ENCODE results near the gene SAP130. TPM values are rescaled to one million over a fixed set of nuclear protein-coding genes. Genes with fewer than 3 reads are reported as not detected.

SAP130 gene
- total and polyA plus RNA-seq, 2 of the 4 experiments (the other 2 are of a cell fraction), result 6.1 to 17.1 TPM

DNA sequence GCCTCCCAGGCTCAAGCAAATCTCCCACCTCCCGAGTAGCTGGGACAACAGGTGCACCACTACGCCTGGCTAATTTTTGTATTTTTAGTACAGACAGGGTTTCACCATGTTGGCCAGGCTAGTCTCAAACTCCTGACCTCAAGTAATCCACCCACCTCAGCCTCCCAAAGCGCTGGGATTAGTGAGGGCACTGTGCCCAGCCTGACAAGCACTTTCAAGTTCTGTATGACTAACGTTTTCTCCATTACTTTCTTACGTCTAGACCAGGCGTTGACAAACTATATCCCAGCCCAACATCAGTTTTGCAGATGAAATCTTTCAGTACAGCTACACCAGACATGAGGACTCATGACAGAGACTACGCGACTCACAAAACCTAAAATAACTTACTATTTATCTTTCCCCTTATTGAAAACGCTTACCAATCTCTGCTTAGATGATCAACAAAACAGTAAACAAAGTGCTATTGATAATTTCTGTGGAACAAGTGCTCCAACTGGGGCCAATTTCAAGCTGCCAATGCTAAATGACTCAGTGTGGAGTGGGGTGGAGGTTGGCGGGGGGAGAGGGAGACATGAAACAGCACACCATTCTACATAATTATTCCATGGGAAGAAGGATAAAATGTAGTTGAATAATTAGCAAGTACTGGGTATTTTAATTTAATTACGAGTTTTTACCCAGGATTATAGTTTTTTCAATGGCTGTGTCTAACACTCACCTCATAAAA, 59.1 kb downstream of the SAP130 start:
- intact Hi-C loops (cut with micrococcal nuclease), result no loop called here
- no peak overlapping the region for H3K18ac ChIP-seq (ENCODE audit: low read depth, low read length)
- H2BK120ac ChIP-seq (ENCODE audit: low read depth, low read length), result no peak overlapping the region
- H4K20me1 ChIP-seq (ENCODE audit: insufficient read depth, low read length), result no peaks in the 10 kb centered on the region; the same call in 1 of the 2 replicates
- H2BK20ac ChIP-seq (ENCODE audit: low read depth, low read length), result no peak overlapping the region
- in situ Hi-C loops (cut with MboI; ENCODE audit: low sequenced_read_pairs), result no loop called here
- no peak overlapping the region for H3K23ac ChIP-seq (ENCODE audit: low read depth, low read length)
- ChIA-PET POLR2A (ENCODE audit: unreplicated experiment) (no interaction called here), CTCF (no interaction called here)
- H4K91ac ChIP-seq (ENCODE audit: insufficient read depth, low read depth, low read length), result no peak overlapping the region
- dilution Hi-C loops (cut with HindIII; ENCODE audit: low sequenced_read_pairs, unreplicated experiment), result no loop called here
- H3K36me3 ChIP-seq (ENCODE audit: control insufficient read depth, insufficient read depth, low read length), result peaks cover 18% of the 10 kb centered on the region
- no peak overlapping the region for H3K4me3 ChIP-seq (ENCODE audit: insufficient read depth, low read depth, low read length)
- no peak overlapping the region for H3K9ac ChIP-seq (ENCODE audit: low read depth, low read length)
- no peaks in the 10 kb centered on the region for H3K9me1 ChIP-seq (ENCODE audit: insufficient read depth, low read length)
- H2AFZ ChIP-seq (replicated peaks; ENCODE audit: low read length, poor library complexity), result no peak overlapping the region
- H3K14ac ChIP-seq (replicated peaks; ENCODE audit: low read depth, low read length), result no peak overlapping the region
- WGBS, 2 experiments (ENCODE audit: extremely low coverage in 2 of 2, insufficient read length in 1 of 2), result 93 to 100% methylated on average over 1 to 4 of the region's 11 CpGs
- no peaks in the 10 kb centered on the region for H3K9me3 ChIP-seq (ENCODE audit: control insufficient read depth, insufficient read depth, low read length)
- H3K79me1 ChIP-seq (ENCODE audit: low read depth in 1 of 2, low read length in 2 of 2), result no peaks in the 10 kb centered on the region; a peak in 1 of 4 replicates
- no peaks in the 10 kb centered on the region for H3K4me1 ChIP-seq (ENCODE audit: control insufficient read depth, insufficient read depth, low read length)
- no peak overlapping the region for H3K4ac ChIP-seq (ENCODE audit: low read depth, low read length)
- no peak overlapping the region for H3K4me2 ChIP-seq (ENCODE audit: low read depth, low read length)
- no peak overlapping the region for H4K8ac ChIP-seq (ENCODE audit: low read depth in 2 of 2, low read length in 2 of 2)
- H3K56ac ChIP-seq (ENCODE audit: extremely low read depth, insufficient read depth, low read length), result no peak overlapping the region
- no peak overlapping the region for H4K5ac ChIP-seq (ENCODE audit: low read depth, low read length)
- DNase-seq (no peak), ATAC-seq (ENCODE audit: low read depth) (no peak)
- H2AK9ac ChIP-seq (replicated peaks; ENCODE audit: low read depth, low read length, poor library complexity), result no peak overlapping the region
- H2AK5ac ChIP-seq (ENCODE audit: low read depth, low read length), result no peak overlapping the region
- H2BK15ac ChIP-seq (ENCODE audit: low read depth, low read length), result no peak overlapping the region
- H2BK5ac ChIP-seq (ENCODE audit: low read depth, low read length, poor library complexity, severe bottlenecking), result no peak overlapping the region
- no TSS peak for BruUV-seq (replicated peaks)
- TF ChIP-seq SMC3 (IDR thresholded peaks at IDR 0.05; ENCODE audit: low read depth, low read length) (no peak), MAFK (IDR thresholded peaks at IDR 0.05; ENCODE audit: low read depth, low read length) (no peak), RAD21 (IDR thresholded peaks at IDR 0.05; ENCODE audit: low read length) (no peak), BHLHE40 (IDR thresholded peaks at IDR 0.05; ENCODE audit: low read depth, low read length) (no peak), POLR2A (IDR thresholded peaks at IDR 0.05; ENCODE audit: low read depth, low read length) (no peak), MAZ (IDR thresholded peaks at IDR 0.05; ENCODE audit: borderline replicate concordance, low read depth, low read length) (no peak), FOS (IDR thresholded peaks at IDR 0.05; ENCODE audit: low read depth, low read length) (no peak), CHD1 (IDR thresholded peaks at IDR 0.05; ENCODE audit: low read depth, low read length) (no peak), MXI1 (IDR thresholded peaks at IDR 0.05; ENCODE audit: borderline replicate concordance, low read depth, low read length) (no peak), CEBPB (IDR thresholded peaks at IDR 0.05; ENCODE audit: low read depth, low read length) (no peak), RFX5 (IDR thresholded peaks at IDR 0.05; ENCODE audit: low read depth, low read length) (no peak), NFE2L2 (IDR thresholded peaks at IDR 0.05; ENCODE audit: low read depth, low read length) (no peak), RCOR1 (IDR thresholded peaks at IDR 0.05; ENCODE audit: insufficient replicate concordance, low read length) (no peak)
- TF ChIP-seq, protein P1, sequence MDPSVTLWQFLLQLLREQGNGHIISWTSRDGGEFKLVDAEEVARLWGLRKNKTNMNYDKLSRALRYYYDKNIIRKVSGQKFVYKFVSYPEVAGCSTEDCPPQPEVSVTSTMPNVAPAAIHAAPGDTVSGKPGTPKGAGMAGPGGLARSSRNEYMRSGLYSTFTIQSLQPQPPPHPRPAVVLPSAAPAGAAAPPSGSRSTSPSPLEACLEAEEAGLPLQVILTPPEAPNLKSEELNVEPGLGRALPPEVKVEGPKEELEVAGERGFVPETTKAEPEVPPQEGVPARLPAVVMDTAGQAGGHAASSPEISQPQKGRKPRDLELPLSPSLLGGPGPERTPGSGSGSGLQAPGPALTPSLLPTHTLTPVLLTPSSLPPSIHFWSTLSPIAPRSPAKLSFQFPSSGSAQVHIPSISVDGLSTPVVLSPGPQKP (IDR thresholded peaks at IDR 0.05; ENCODE audit: borderline replicate concordance, low read depth, low read length), result no peak
- TF ChIP-seq, protein P2, sequence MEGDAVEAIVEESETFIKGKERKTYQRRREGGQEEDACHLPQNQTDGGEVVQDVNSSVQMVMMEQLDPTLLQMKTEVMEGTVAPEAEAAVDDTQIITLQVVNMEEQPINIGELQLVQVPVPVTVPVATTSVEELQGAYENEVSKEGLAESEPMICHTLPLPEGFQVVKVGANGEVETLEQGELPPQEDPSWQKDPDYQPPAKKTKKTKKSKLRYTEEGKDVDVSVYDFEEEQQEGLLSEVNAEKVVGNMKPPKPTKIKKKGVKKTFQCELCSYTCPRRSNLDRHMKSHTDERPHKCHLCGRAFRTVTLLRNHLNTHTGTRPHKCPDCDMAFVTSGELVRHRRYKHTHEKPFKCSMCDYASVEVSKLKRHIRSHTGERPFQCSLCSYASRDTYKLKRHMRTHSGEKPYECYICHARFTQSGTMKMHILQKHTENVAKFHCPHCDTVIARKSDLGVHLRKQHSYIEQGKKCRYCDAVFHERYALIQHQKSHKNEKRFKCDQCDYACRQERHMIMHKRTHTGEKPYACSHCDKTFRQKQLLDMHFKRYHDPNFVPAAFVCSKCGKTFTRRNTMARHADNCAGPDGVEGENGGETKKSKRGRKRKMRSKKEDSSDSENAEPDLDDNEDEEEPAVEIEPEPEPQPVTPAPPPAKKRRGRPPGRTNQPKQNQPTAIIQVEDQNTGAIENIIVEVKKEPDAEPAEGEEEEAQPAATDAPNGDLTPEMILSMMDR (conservative IDR thresholded peaks at IDR 0.05; ENCODE audit: low read depth, low read length), result no peak
- TF ChIP-seq, protein P3, sequence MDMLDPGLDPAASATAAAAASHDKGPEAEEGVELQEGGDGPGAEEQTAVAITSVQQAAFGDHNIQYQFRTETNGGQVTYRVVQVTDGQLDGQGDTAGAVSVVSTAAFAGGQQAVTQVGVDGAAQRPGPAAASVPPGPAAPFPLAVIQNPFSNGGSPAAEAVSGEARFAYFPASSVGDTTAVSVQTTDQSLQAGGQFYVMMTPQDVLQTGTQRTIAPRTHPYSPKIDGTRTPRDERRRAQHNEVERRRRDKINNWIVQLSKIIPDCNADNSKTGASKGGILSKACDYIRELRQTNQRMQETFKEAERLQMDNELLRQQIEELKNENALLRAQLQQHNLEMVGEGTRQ (IDR thresholded peaks at IDR 0.05; ENCODE audit: low read depth, low read length), result no peak
- H3K27ac ChIP-seq (ENCODE audit: insufficient read depth, low read length), result no peak overlapping the region
- no peaks in the 10 kb centered on the region for H3K27me3 ChIP-seq (ENCODE audit: control insufficient read depth, insufficient read depth, low read length)

Measured in IMR-90 (cell line).